K562 (cell line): ENCODE data around the gene LY6G6F. TPM values are rescaled to one million over a fixed set of nuclear protein-coding genes. Genes with fewer than 3 reads are reported as not detected.

Source experiments
- CBFB ChIP-seq: sonication (generic); formaldehyde crosslinking; IDR thresholded peaks from 2 replicates; pipeline ENCODE4 v1.4.0; 2020; ENCODE audit warnings: mild to moderate bottlenecking, missing genetic modification reagents
- ESRRB ChIP-seq: fragments of 250-450 bp; sonication (Bioruptor Pico); IDR thresholded peaks from 2 replicates; pipeline ENCODE4 v1.5.0; 2020; ENCODE audit warnings: mild to moderate bottlenecking, moderate library complexity, borderline replicate concordance
- ETV1 ChIP-seq: fragments of 450-650 bp; conservative IDR thresholded peaks from 2 replicates; pipeline ENCODE4 v1.6.1; 2016; ENCODE audit warnings: missing genetic modification characterization, control low read depth, low read depth, missing compliant biosample characterization
- GMEB1 ChIP-seq: fragments of 250-450 bp; sonication (Bioruptor Pico); IDR thresholded peaks from 2 replicates; pipeline ENCODE4 v1.4.0; 2020; ENCODE audit warnings: mild to moderate bottlenecking
- HMGXB4 ChIP-seq: sonication (generic); formaldehyde crosslinking; IDR thresholded peaks from 2 replicates; pipeline ENCODE4 v1.8.1; 2023; ENCODE audit warnings: mild to moderate bottlenecking, missing genetic modification reagents
- IRF9 ChIP-seq: fragments of 450-650 bp; IDR thresholded peaks from 2 replicates; pipeline ENCODE4 v1.6.1; 2016; ENCODE audit warnings: missing biosample characterization, missing genetic modification characterization
- KDM4B ChIP-seq, 2 experiments: fragments of 450-650 bp in 1 of 2; sonication (generic) in 1 of 2; IDR thresholded peaks; 2 replicates each; pipeline ENCODE4 v1.6.1; 2016 to 2017; ENCODE audit warnings: borderline replicate concordance in 2 of 2, antibody characterized with exemption in 1 of 2, low read depth in 1 of 2, mild to moderate bottlenecking in 1 of 2
- LCOR ChIP-seq: sonication (generic); formaldehyde crosslinking; IDR thresholded peaks from 2 replicates; pipeline ENCODE4 v1.8.0; 2022; ENCODE audit warnings: mild to moderate bottlenecking, missing genetic modification reagents
- MBD1 ChIP-seq: fragments of 250-450 bp; sonication (Bioruptor Pico); IDR thresholded peaks from 2 replicates; pipeline ENCODE4 v1.8.0; 2022; ENCODE audit warnings: inconsistent platforms
- NCOA1 ChIP-seq: fragments of 450-650 bp; IDR thresholded peaks from 2 replicates; pipeline ENCODE4 v1.6.1; 2016; ENCODE audit warnings: low read depth
- NFIC ChIP-seq: fragments of 450-650 bp; IDR thresholded peaks from 2 replicates; pipeline ENCODE4 v1.6.1; 2017; ENCODE audit warnings: mild to moderate bottlenecking, inconsistent platforms
- NFIX ChIP-seq: fragments of 250-450 bp; sonication (Bioruptor Pico); IDR thresholded peaks from 2 replicates; pipeline ENCODE4 v1.4.0; 2020; ENCODE audit warnings: low read depth, mild to moderate bottlenecking, moderate library complexity
- PHF21A ChIP-seq: fragments of 450-650 bp; IDR thresholded peaks from 2 replicates; pipeline ENCODE4 v1.6.1; 2017; ENCODE audit warnings: low read depth, borderline replicate concordance
- SRF ChIP-seq, 2 experiments: fragments of 250-450, 450-650 bp in 1 of 2; sonication (Bioruptor Pico) in 1 of 2; sonication (generic) in 1 of 2; formaldehyde crosslinking; IDR thresholded peaks; 2 replicates each; pipeline versions ENCODE4 v1.5.0 to v1.5.1; 2020 to 2022; ENCODE audit warnings: mild to moderate bottlenecking in 1 of 2, missing genetic modification reagents in 1 of 2
- ZBED1 ChIP-seq: IDR thresholded peaks from 2 replicates; pipeline ENCODE4 v1.6.1; 2014
- ZNF174 ChIP-seq: fragments of 250-450 bp; sonication (Bioruptor Pico); IDR thresholded peaks from 2 replicates; pipeline ENCODE4 v1.4.0; 2020; ENCODE audit warnings: mild to moderate bottlenecking
- ZNF280A ChIP-seq: fragments of 450-650 bp; IDR thresholded peaks from 2 replicates; pipeline ENCODE4 v1.6.1; 2018; ENCODE audit warnings: mild to moderate bottlenecking, low read depth; ENCODE audit not compliant: partially characterized antibody
- ZNF57 ChIP-seq: fragments of 450-650 bp; formaldehyde crosslinking; IDR thresholded peaks from 2 replicates; pipeline ENCODE4 v1.4.0; 2020; ENCODE audit warnings: mild to moderate bottlenecking, moderate library complexity
- ZNF764 ChIP-seq: fragments of 250-450 bp; sonication (Bioruptor Pico); IDR thresholded peaks from 2 replicates; pipeline ENCODE4 v1.4.0; 2020; ENCODE audit warnings: low read depth, mild to moderate bottlenecking, moderate library complexity
- ZSCAN29 ChIP-seq: fragments of 450-650 bp; IDR thresholded peaks from 2 replicates; pipeline ENCODE4 v1.6.1; 2017
- polyA plus RNA-seq, 8 experiments: library from polyadenylated mRNA; depleted of rRNA in 4 of 8; stranded (reverse) in 5 of 8; unstranded in 3 of 8; fragments of >200 nt; fragmentation: Nextera tagmentation in 2 of 8; fragmentation: Illumina TruSeq in 1 of 8; extraction: Ambion mirVana in 2 of 8; extraction: Trizol in 1 of 8; gene quantifications; 2 replicates each; pipeline versions ENCODE4 v1.2.1 to v1.2.3, GENCODE V29; 2011 to 2014; ENCODE audit warnings: inconsistent platforms in 1 of 8, missing spikeins in 1 of 8
- total RNA-seq, 7 experiments: library from RNA; depleted of rRNA in 6 of 7; stranded (reverse); fragments of >200 nt in 6 of 7; fragmentation: Illumina TruSeq in 2 of 7; extraction: Trizol in 2 of 7; gene quantifications; 2 replicates each; pipeline versions ENCODE4 v1.2.1 to v1.2.3, GENCODE V29; 2011 to 2021; ENCODE audit warnings: low replicate concordance in 1 of 7

The LY6G6F gene
- total and polyA plus RNA-seq, 9 of the 15 experiments (the other 6 are each of a cell fraction or from before 2014, with no cell fraction given) = 0.14 to 0.50 (median 0.28) TPM; not detected in 2

- TF ChIP-seq CBFB (CRISPR knock-in tag) (no peak), SRF (CRISPR knock-in tag; IDR thresholded peaks at IDR 0.05) (peak; percentile 70 to 97), ESRRB (CRISPR knock-in tag) (0 out of 2 replicates have a peak, but pooled peaks have one; percentile 43), PHF21A (no peak), NFIX (CRISPR knock-in tag) (peak; percentile 3; the same call in 1 of the 2 replicates), NCOA1 (peak; percentile 27; the same call in 1 of the 2 replicates), GMEB1 (CRISPR knock-in tag) (peak; percentile 77), ZNF764 (CRISPR knock-in tag) (no peak), KDM4B (IDR thresholded peaks at IDR 0.05; ENCODE audit: borderline replicate concordance in 2 of 2, low read depth in 1 of 2) (peak in 1 of 2 experiments; percentile 99; a peak in 2 of 4 replicates), ZNF280A (no peak), ETV1 (tag) (peak; percentile 95), ZNF174 (CRISPR knock-in tag) (0 out of 2 replicates have a peak, but pooled peaks have one; percentile 54), ZSCAN29 (peak; percentile 30; the same call in 1 of the 2 replicates), ZBED1 (peak; percentile 91; the same call in 1 of the 2 replicates), LCOR (peak; percentile 67; the same call in 1 of the 2 replicates), NFIC (no peak), IRF9 (tag) (no peak), HMGXB4 (CRISPR knock-in tag) (peak; percentile 79; the same call in 1 of the 2 replicates), ZNF57 (CRISPR knock-in tag) (peak; percentile 82; the same call in 1 of the 2 replicates), MBD1 (CRISPR knock-in tag) (no peak)
Observed at GRCh38 chr6:31665501-31666336, 40.9 kb upstream of the LY6G6F start, which contains the start of gene CSNK2B (continued).
